ENCODE measurements around the gene TRIM61. TPM values are rescaled to one million over a fixed set of nuclear protein-coding genes. Genes with fewer than 3 reads are reported as not detected.

Gene TRIM61
- polyA plus RNA-seq, 1 of the 3 experiments (the other 2 are of a cell fraction): not detected

- no peaks in the 10 kb centered on the region for H3F3A ChIP-seq (replicated peaks; ENCODE audit: insufficient read depth)
- H3K36me3 ChIP-seq (replicated peaks in 1 of 2; ENCODE audit: control insufficient read depth in 1 of 2, insufficient read depth in 2 of 2, low read length in 1 of 2): no peaks in the 10 kb centered on the region
- ChIA-PET POLR2A (no interaction called here), CTCF (no interaction called here)
- 8% methylated on average over 38 of the region's 46 CpGs for WGBS (ENCODE audit: low lambda C conversion rate)
- peak; percentile 76 for DNase-seq
- H3K9ac ChIP-seq: no peak overlapping the region; the same call in 1 of the 2 replicates
- no peaks in the 10 kb centered on the region for H3K9me3 ChIP-seq
- no peak overlapping the region for H3K27ac ChIP-seq (ENCODE audit: low read depth in 2 of 2, low read length in 1 of 2)
- TF ChIP-seq ELF1 (IDR thresholded peaks at IDR 0.05): peak; percentile 81
- peak; percentile 84 for TF ChIP-seq GABPA (IDR thresholded peaks at IDR 0.05; ENCODE audit: low read depth)
- no peak for TF ChIP-seq SMC3 (IDR thresholded peaks at IDR 0.05; ENCODE audit: low read depth, low read length)
- peak; percentile 76 for TF ChIP-seq YY1 (IDR thresholded peaks at IDR 0.05; ENCODE audit: low read depth)
- no peak for TF ChIP-seq REST (IDR thresholded peaks at IDR 0.05; ENCODE audit: low read depth, low read length)
- TF ChIP-seq SIN3A (IDR thresholded peaks at IDR 0.05; ENCODE audit: borderline replicate concordance, low read depth, low read length): no peak
- no peak for TF ChIP-seq PBX3 (IDR thresholded peaks at IDR 0.05)
- peak; percentile 85 for TF ChIP-seq MAX (IDR thresholded peaks at IDR 0.05; ENCODE audit: low read depth)
- TF ChIP-seq POLR2AphosphoS5 (IDR thresholded peaks at IDR 0.05; ENCODE audit: low read depth, low read length): peak; percentile 48
- no peak for TF ChIP-seq EZH2phosphoT487 (IDR thresholded peaks at IDR 0.05; ENCODE audit: borderline replicate concordance, low read depth)
- TF ChIP-seq TAF1 (IDR thresholded peaks at IDR 0.05; ENCODE audit: borderline replicate concordance, low read depth, low read length): peak; percentile 54; the same call in 1 of the 2 replicates
- peaks cover 0 to 5% of the 10 kb centered on the region in 2 experiments; a peak in 2 of 4 replicates for H3K4me1 ChIP-seq (ENCODE audit: control insufficient read depth in 1 of 2, insufficient read depth in 2 of 2, low read depth in 1 of 2, low read length in 1 of 2)
- H3K27me3 ChIP-seq (ENCODE audit: insufficient read depth): no peaks in the 10 kb centered on the region
- no peaks in the 10 kb centered on the region for H4K20me1 ChIP-seq (ENCODE audit: insufficient read depth)
- peak overlapping the region; percentile 95 for H2AFZ ChIP-seq (ENCODE audit: low read depth)
- H3K9me2 ChIP-seq: no peaks in the 10 kb centered on the region
- H3K79me2 ChIP-seq (ENCODE audit: insufficient read depth): no peaks in the 10 kb centered on the region
- peak overlapping the region; percentile 65 to 67 for H3K4me3 ChIP-seq (ENCODE audit: low read depth in 2 of 2, low read length in 1 of 2)
- peak overlapping the region; percentile 89 for H3K4me2 ChIP-seq
Measured at GRCh38 chr4:164956766-164957643, 20.5 kb downstream of the TRIM61 start.

All from SK-N-SH (cell line).